GM10266 (cell line): ENCODE measurements around the gene STK11.

Experiments used
- DNase-seq: peaks from one replicate; pipeline ENCODE4 v3.0.0; 2012; ENCODE audit errors: extremely low spot score
- CTCF ChIP-seq: IDR thresholded peaks from 2 replicates; pipeline ENCODE4 v1.5.1; 2012; ENCODE audit warnings: mild to moderate bottlenecking, low read depth; ENCODE audit not compliant: control insufficient read depth, insufficient read depth; ENCODE audit errors: missing control alignments

Gene STK11

GRCh38 chr19:1250437-1251260, 45.1 kb downstream of the STK11 start:
- DNase-seq = peak; percentile 72
- TF ChIP-seq CTCF = no peak

DNA sequence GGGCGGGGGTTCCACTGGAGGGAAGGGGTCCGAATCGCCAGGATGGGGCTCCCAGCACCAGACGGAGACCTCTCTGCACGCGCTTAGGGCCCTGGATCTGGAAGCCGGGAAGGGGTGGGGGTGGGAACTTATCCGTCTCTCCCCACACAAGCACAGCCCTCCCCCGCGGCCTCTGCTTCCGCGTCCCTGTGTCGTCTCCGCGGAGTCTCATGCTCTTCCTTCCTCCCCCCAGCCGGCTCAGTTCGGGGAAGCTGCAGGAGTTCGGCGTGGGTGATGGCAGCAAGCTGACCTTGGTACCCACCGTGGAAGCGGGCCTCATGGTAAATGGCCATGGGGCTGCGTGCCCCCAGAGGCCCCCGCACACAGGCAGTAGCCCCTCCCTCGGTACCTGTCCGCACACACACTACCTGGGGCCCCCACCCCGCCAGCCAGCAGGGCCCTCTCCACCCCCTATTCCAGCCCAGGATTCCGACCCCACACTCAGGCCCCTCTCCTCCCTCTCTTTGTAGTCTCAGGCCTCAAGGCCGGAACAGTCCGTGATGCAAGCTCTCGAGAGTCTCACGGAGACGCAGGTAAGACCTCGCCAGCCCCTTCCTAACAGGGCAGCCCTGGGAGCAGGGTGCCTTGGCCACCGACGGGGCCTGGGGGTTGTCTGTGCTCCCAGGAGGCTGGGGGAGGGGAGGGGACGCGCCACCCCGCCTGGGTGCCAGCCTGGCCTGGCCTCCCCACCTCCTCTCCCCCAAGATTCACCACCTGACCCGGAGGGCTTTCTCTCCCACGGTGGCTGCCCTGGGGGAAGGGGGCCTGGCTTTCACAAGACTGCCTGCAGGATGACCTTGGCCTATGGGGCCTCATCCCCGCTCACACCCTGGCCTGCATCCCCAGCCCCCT, 46.0 kb downstream of the STK11 start:
- DNase-seq = no peak

GRCh38 chr19:1252221-1252820, 46.7 kb downstream of the STK11 start:
- TF ChIP-seq CTCF = no peak
- peak; percentile 77 for DNase-seq

More for the DNA sequence above, 46.0 kb downstream of the STK11 start:
- no peak for TF ChIP-seq CTCF

- peak; percentile 13 for TF ChIP-seq CTCF
- no peak for DNase-seq
Measured at GRCh38 chr19:1252821-1253513, 47.4 kb downstream of the STK11 start.

- no peak for TF ChIP-seq CTCF
- no peak for DNase-seq
Measured at GRCh38 chr19:1253514-1254080, 48.0 kb downstream of the STK11 start.

DNA sequence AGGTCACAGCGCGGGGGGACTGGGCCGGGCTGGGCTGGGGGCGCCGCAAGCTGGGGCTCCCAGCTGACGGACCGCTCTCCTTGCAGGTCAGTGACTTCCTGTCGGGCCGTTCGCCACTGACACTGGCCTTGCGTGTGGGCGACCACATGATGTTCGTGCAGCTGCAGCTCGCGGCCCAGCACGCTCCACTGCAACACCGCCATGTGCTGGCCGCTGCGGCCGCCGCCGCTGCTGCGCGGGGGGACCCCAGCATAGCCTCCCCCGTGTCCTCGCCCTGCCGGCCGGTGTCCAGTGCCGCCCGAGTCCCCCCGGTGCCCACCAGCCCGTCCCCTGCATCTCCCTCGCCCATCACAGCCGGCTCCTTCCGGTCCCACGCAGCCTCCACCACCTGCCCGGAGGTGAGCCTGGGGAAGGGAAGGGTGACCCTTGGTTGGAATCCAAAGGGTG, 48.5 kb downstream of the STK11 start:
- TF ChIP-seq CTCF = no peak
- DNase-seq = no peak
